Iris pigment epithelial cell (primary cell): ENCODE measurements around the gene WEE2.
"Not testable (repeated sequence)": the region's sequence is repeated elsewhere in the genome, so short reads cannot be mapped to it uniquely, and the experiment has no call there.

ENCODE experiments used
- DNase-seq: peaks from one replicate; pipeline ENCODE4 v3.0.0-alpha.2; 2011; ENCODE audit warnings: low read depth

Gene WEE2

GRCh38 chr7:141714571-141714970 is 6.4 kb downstream of the WEE2 start:
- DNase-seq, result no peak

GRCh38 chr7:141715018-141715417 is 6.9 kb downstream of the WEE2 start:
- DNase-seq, result no peak

- no peak for DNase-seq
Observed at GRCh38 chr7:141715794-141716689, 7.9 kb downstream of the WEE2 start.

GRCh38 chr7:141717450-141717849 is 9.3 kb downstream of the WEE2 start:
- DNase-seq, result no peak

GRCh38 chr7:141722529-141722928 is 14.4 kb downstream of the WEE2 start:
- no peak for DNase-seq

GRCh38 chr7:141729020-141729419 is 20.9 kb downstream of the WEE2 start:
- DNase-seq, result no peak

- DNase-seq, result no peak
Observed at GRCh38 chr7:141731476-141732149, 23.5 kb downstream of the WEE2 start.

GRCh38 chr7:141737118-141737835 is 29.1 kb downstream of the WEE2 start:
- DNase-seq, result peak; percentile 8

- DNase-seq, result peak; percentile 98
Observed at GRCh38 chr7:141737836-141738591, 29.9 kb downstream of the WEE2 start, which contains the start of gene SSBP1. SSBP1 (plus strand) TSS chr7:141738358; CDS start chr7:141739167, 809 bp downstream.

- DNase-seq, result no peak
Observed at GRCh38 chr7:141738592-141739013, 30.4 kb downstream of the WEE2 start.

GRCh38 chr7:141739250-141739649 is 31.1 kb downstream of the WEE2 start:
- no peak for DNase-seq

- peak; percentile 34 for DNase-seq
Observed at GRCh38 chr7:141742229-141742628, 34.1 kb downstream of the WEE2 start.

- no peak for DNase-seq
Observed at GRCh38 chr7:141744131-141744530, 36.0 kb downstream of the WEE2 start.

- peak; percentile 61 for DNase-seq
Observed at GRCh38 chr7:141748396-141748795, 40.2 kb downstream of the WEE2 start.

- DNase-seq, result peak; percentile 15
Observed at GRCh38 chr7:141751904-141752303, 43.8 kb downstream of the WEE2 start.

GRCh38 chr7:141752634-141753033 is 44.5 kb downstream of the WEE2 start:
- no peak for DNase-seq

- DNase-seq, result peak; percentile 16
Observed at GRCh38 chr7:141754939-141755338, 46.8 kb downstream of the WEE2 start.

- no peak for DNase-seq
Observed at GRCh38 chr7:141763797-141764196, 55.6 kb downstream of the WEE2 start, which contains the start of gene TAS2R3. TAS2R3 (plus strand) TSS chr7:141764097; CDS start chr7:141764159, 62 bp downstream.

GRCh38 chr7:141770083-141770583 is 62.0 kb downstream of the WEE2 start:
- not testable (repeated sequence) for DNase-seq

GRCh38 chr7:141776374-141776773 is 68.2 kb downstream of the WEE2 start, which contains the start of gene TAS2R4:
TAS2R4 (plus strand) TSS chr7:141776674; CDS start chr7:141778489, 1,815 bp downstream.
- DNase-seq, result no peak
